Loucy (cell line): Measurements from ENCODE around the gene ARID1B.

Experiments
- H2AFZ ChIP-seq: fragments of 200-600 bp; sonication (generic); 2 replicates; pipeline ENCODE4 v1.6.0; 2016; ENCODE audit warnings: antibody characterized with exemption, mild to moderate bottlenecking, low read length, moderate library complexity
- H3F3A ChIP-seq: fragments of 200-600 bp; 2 replicates; pipeline ENCODE4 v1.6.0; 2016; ENCODE audit warnings: antibody characterized with exemption, low read depth, mild to moderate bottlenecking
- H3K27me3 ChIP-seq: fragments of 200-600 bp; sonication (generic); 2 replicates; pipeline ENCODE4 v1.6.1; 2014; ENCODE audit warnings: low read length, mild to moderate bottlenecking; ENCODE audit not compliant: insufficient read depth, poor library complexity, severe bottlenecking
- H3K36me3 ChIP-seq: fragments of 200-600 bp; sonication (generic); 2 replicates; pipeline ENCODE4 v1.6.1; 2016; ENCODE audit warnings: low read length; ENCODE audit not compliant: insufficient read depth
- H3K4me1 ChIP-seq: fragments of 200-600 bp; sonication (generic); 2 replicates; pipeline ENCODE4 v1.5.1; 2014; ENCODE audit warnings: low read length, mild to moderate bottlenecking; ENCODE audit not compliant: insufficient read depth, poor library complexity, severe bottlenecking
- H3K4me2 ChIP-seq: fragments of 200-600 bp; sonication (generic); 2 replicates; pipeline ENCODE4 v1.6.0; 2014; ENCODE audit warnings: antibody characterized with exemption, low read length, low read depth, mild to moderate bottlenecking; ENCODE audit not compliant: poor library complexity, severe bottlenecking
- H3K4me3 ChIP-seq: fragments of 200-600 bp; sonication (generic); 2 replicates; pipeline ENCODE4 v1.5.1; 2014; ENCODE audit warnings: low read length, mild to moderate bottlenecking, mixed read lengths; ENCODE audit not compliant: poor library complexity, severe bottlenecking
- H3K79me2 ChIP-seq: fragments of 200-600 bp; sonication (generic); 2 replicates; pipeline ENCODE4 v1.6.1; 2014; ENCODE audit warnings: low read length; ENCODE audit not compliant: insufficient read depth
- H3K9ac ChIP-seq: fragments of 200-600 bp; sonication (generic); 2 replicates; pipeline ENCODE4 v1.6.0; 2014; ENCODE audit warnings: mild to moderate bottlenecking, low read depth, low read length, moderate library complexity; ENCODE audit not compliant: poor library complexity, severe bottlenecking
- H3K9me2 ChIP-seq: fragments of 200-600 bp; sonication (generic); replicated peaks from 2 replicates; pipeline ENCODE4 v1.6.1; 2016; ENCODE audit warnings: low read depth, low read length, mixed read lengths
- H3K9me3 ChIP-seq: fragments of 200-600 bp; sonication (generic); 2 replicates; pipeline ENCODE4 v1.6.1; 2014; ENCODE audit warnings: mild to moderate bottlenecking, antibody characterized with exemption, low read length, low read depth; ENCODE audit not compliant: insufficient read depth
- H4K20me1 ChIP-seq: fragments of 200-600 bp; sonication (generic); 2 replicates; pipeline ENCODE4 v1.6.0; 2014; ENCODE audit warnings: antibody characterized with exemption, low read length, mild to moderate bottlenecking; ENCODE audit not compliant: insufficient read depth, poor library complexity, severe bottlenecking
- CTCF ChIP-seq: fragments of 200-600 bp; sonication (generic); conservative IDR thresholded peaks from 2 replicates; pipeline ENCODE4 v1.5.1; 2014; ENCODE audit warnings: mild to moderate bottlenecking, antibody characterized with exemption, low read length
- EZH2phosphoT487 ChIP-seq: fragments of 200-600 bp; IDR thresholded peaks from 2 replicates; pipeline ENCODE4 v1.6.1; 2018; ENCODE audit warnings: antibody characterized with exemption, mild to moderate bottlenecking, moderate library complexity, borderline replicate concordance

The ARID1B gene

GRCh38 chr6:156912431-156912830 lies 135.3 kb downstream of the ARID1B start:
- no peak for TF ChIP-seq CTCF
- TF ChIP-seq EZH2phosphoT487 = no peak
- no peaks in the 10 kb centered on the region for H3K9me3 ChIP-seq
- H3K27me3 ChIP-seq = no peaks in the 10 kb centered on the region
- peaks cover 36% of the 10 kb centered on the region for H3K4me1 ChIP-seq
- H2AFZ ChIP-seq = no peak overlapping the region
- H3K4me3 ChIP-seq = no peak overlapping the region
- H3K4me2 ChIP-seq = peak overlapping the region; percentile 26
- peaks cover 73% of the 10 kb centered on the region for H4K20me1 ChIP-seq
- H3K79me2 ChIP-seq = peaks cover 91% of the 10 kb centered on the region
- H3K36me3 ChIP-seq = peaks cover 7% of the 10 kb centered on the region; the same call in 1 of the 2 replicates
- no peaks in the 10 kb centered on the region for H3K9me2 ChIP-seq
- peak overlapping the region; percentile 27 for H3K9ac ChIP-seq
- no peaks in the 10 kb centered on the region for H3F3A ChIP-seq

- no peaks in the 10 kb centered on the region for H3K27me3 ChIP-seq
- H3F3A ChIP-seq = no peaks in the 10 kb centered on the region
- H3K9me3 ChIP-seq = no peaks in the 10 kb centered on the region
- H3K9me2 ChIP-seq = no peaks in the 10 kb centered on the region
- TF ChIP-seq CTCF (no peak), EZH2phosphoT487 (no peak)
- H3K4me2 ChIP-seq = no peak overlapping the region
- H3K4me3 ChIP-seq = no peak overlapping the region
- peaks cover 92% of the 10 kb centered on the region for H3K79me2 ChIP-seq
- no peak overlapping the region for H3K9ac ChIP-seq
- H3K4me1 ChIP-seq = peaks cover 31% of the 10 kb centered on the region
- H2AFZ ChIP-seq = no peak overlapping the region
- H4K20me1 ChIP-seq = peaks cover 74% of the 10 kb centered on the region
- H3K36me3 ChIP-seq = peaks cover 7% of the 10 kb centered on the region; the same call in 1 of the 2 replicates
These were observed 137.0 kb downstream of the ARID1B start for GRCh38 chr6:156914181-156914580.

DNA sequence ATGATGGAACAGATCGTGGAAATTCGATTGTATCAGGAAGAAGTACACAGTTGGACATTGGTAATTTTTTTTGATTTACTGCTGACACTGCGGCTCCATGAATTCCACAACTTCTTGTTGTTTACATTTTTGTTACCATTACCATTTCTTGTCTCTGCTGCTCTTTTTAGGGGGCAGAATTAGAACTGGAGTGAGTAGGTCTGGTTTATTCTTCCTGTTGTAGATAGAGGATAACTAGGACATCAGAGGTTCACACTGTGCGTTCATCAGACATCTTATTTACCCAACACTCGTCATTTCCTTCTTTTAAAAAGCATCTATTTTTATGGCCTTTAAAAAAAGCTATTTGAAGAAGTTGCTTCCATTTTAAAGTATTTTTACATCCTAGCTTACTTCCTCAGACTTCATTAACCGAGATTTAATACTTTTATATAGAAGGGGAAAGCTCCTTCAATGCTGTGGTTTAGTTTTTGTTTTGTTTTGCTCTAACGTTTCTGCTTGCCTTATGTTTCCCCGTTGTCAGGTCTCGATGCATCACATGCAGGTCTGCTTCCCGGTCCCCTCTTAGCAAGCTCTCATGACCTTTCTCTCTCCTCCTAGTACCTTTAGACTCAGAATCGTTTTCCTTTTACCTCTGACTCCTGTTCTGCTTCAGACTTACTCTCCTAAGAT lies 139.1 kb downstream of the ARID1B start:
- Histone ChIP-seq H3K9me3 (no peaks in the 10 kb centered on the region), H3K9ac (no peak overlapping the region), H3K27me3 (no peaks in the 10 kb centered on the region), H3K4me2 (no peak overlapping the region), H3K4me1 (peaks cover 16% of the 10 kb centered on the region), H3K36me3 (peaks cover 11% of the 10 kb centered on the region; the same call in 1 of the 2 replicates), H3K9me2 (no peaks in the 10 kb centered on the region), H2AFZ (no peak overlapping the region), H4K20me1 (peaks cover 71% of the 10 kb centered on the region), H3K79me2 (peaks cover 94% of the 10 kb centered on the region), H3F3A (no peaks in the 10 kb centered on the region), H3K4me3 (no peak overlapping the region)
- TF ChIP-seq EZH2phosphoT487 (no peak), CTCF (no peak)
